HepG2 (cell line): ENCODE results near the gene VPS13D. TPM values are rescaled to one million over a fixed set of nuclear protein-coding genes. Genes with fewer than 3 reads are reported as not detected.

Source experiments
- ATAC-seq: fragments of 200-7000 bp; cut with Tn5 transposase; 3 replicates; pipeline ENCODE4 v1.9.1; 2020; ENCODE audit warnings: mild to moderate bottlenecking, moderate library complexity
- BruUV-seq: library from RNA; stranded (reverse); fragments of 400-500 nt; replicated peaks from 2 replicates; lab custom pipeline; 2021; lab: Mats Ljungman, UMichigan
- CTCF ChIA-PET: fragments of 300-600 bp; formaldehyde crosslinking; extraction: SDS; loops from one replicate; lab custom pipeline; 2021; ENCODE audit warnings: low total read pairs, inconsistent platforms, low intra/inter-chr PET ratio; lab: Yijun Ruan, JAX
- POLR2A ChIA-PET: fragments of 350-600 bp; sonication (Branson Sonifier 250); formaldehyde crosslinking; loops from one replicate; lab custom pipeline; 2020; ENCODE audit warnings: antibody characterized with exemption, inconsistent platforms; lab: Yijun Ruan, JAX
- DNase-seq: peaks from one replicate; pipeline ENCODE4 v3.0.0-alpha.2; 2015; ENCODE audit warnings: low spot score
- FAIRE-seq: peaks from 3 replicates; lab custom pipeline; 2011; peaks lifted over from hg19 to GRCh38; lab: Jason Lieb, UNC
- H2AFZ ChIP-seq: one replicate; pipeline ENCODE4 v1.6.1; 2011; ENCODE audit warnings: low read length, inconsistent platforms
- H3K27ac ChIP-seq: fragments of 300-600 bp; 3 replicates; pipeline ENCODE4 v1.8.0; 2011; ENCODE audit warnings: mixed run types, mild to moderate bottlenecking, mixed read lengths, low read length, inconsistent platforms; ENCODE audit not compliant: insufficient read depth; ENCODE audit errors: extremely low read length
- H3K27me3 ChIP-seq, 2 experiments: fragments of 200-600 bp in 1 of 2; 2 replicates in 1 of 2; 3 replicates in 1 of 2; pipeline versions ENCODE4 v1.6.0 to v1.8.0; 2011; ENCODE audit warnings: low read length in 2 of 2, mild to moderate bottlenecking in 2 of 2, moderate library complexity in 2 of 2, inconsistent platforms in 1 of 2; ENCODE audit not compliant: insufficient read depth in 2 of 2, control insufficient read depth in 1 of 2
- H3K36me3 ChIP-seq, 2 experiments: fragments of 200-600 bp in 1 of 2; replicated peaks in 1 of 2; 2 replicates in 1 of 2; 3 replicates in 1 of 2; pipeline versions ENCODE4 v1.5.1 to v1.8.0; 2011; ENCODE audit warnings: low read length in 2 of 2, inconsistent platforms in 1 of 2; ENCODE audit not compliant: insufficient read depth in 2 of 2, control insufficient read depth in 1 of 2
- H3K4me1 ChIP-seq: 2 replicates; pipeline ENCODE4 v1.5.1; 2012; ENCODE audit warnings: low read length, inconsistent platforms; ENCODE audit not compliant: insufficient read depth
- H3K4me2 ChIP-seq: 2 replicates; pipeline ENCODE4 v1.6.0; 2011; ENCODE audit warnings: low read depth, low read length, inconsistent platforms
- H3K4me3 ChIP-seq, 3 experiments: fragments of 200-600 bp in 1 of 3; sonication (generic), shearing (Covaris generic) in 1 of 3; replicated peaks in 1 of 3; 2 replicates each; pipeline ENCODE4 v1.5.1; 2011 to 2016; ENCODE audit warnings: low read length in 3 of 3, inconsistent platforms in 2 of 3, low read depth in 2 of 3, mild to moderate bottlenecking in 2 of 3, control low read depth in 1 of 3, mixed read lengths in 1 of 3; ENCODE audit not compliant: insufficient read depth in 1 of 3
- H3K79me2 ChIP-seq: one replicate; pipeline ENCODE4 v1.6.1; 2011; ENCODE audit warnings: low read length, inconsistent platforms; ENCODE audit not compliant: insufficient read depth
- H3K9ac ChIP-seq: 2 replicates; pipeline ENCODE4 v1.6.0; 2011; ENCODE audit warnings: mild to moderate bottlenecking, low read depth, low read length, inconsistent platforms; ENCODE audit not compliant: insufficient read depth
- H3K9me3 ChIP-seq: 2 replicates; pipeline ENCODE4 v1.5.1; 2012; ENCODE audit warnings: mild to moderate bottlenecking, low read length
- H4K20me1 ChIP-seq: 2 replicates; pipeline ENCODE4 v1.6.0; 2011; ENCODE audit warnings: inconsistent platforms, mild to moderate bottlenecking, low read length, moderate library complexity; ENCODE audit not compliant: insufficient read depth
- ARNT2 ChIP-seq: sonication (generic); formaldehyde crosslinking; IDR thresholded peaks from 2 replicates; pipeline ENCODE4 v1.8.0; 2022; ENCODE audit warnings: mild to moderate bottlenecking, low read depth, missing genetic modification reagents, moderate library complexity
- ATF7-NPFF ChIP-seq: sonication (generic); formaldehyde crosslinking; IDR thresholded peaks from 2 replicates; pipeline ENCODE4 v1.8.1; 2023; ENCODE audit warnings: mild to moderate bottlenecking, low read depth, missing genetic modification reagents, moderate library complexity
- HOXA5 ChIP-seq: sonication (generic); formaldehyde crosslinking; IDR thresholded peaks from 2 replicates; pipeline ENCODE4 v1.4.0; 2020; ENCODE audit warnings: missing genetic modification reagents
- IKZF4 ChIP-seq: sonication (generic); formaldehyde crosslinking; IDR thresholded peaks from 2 replicates; pipeline ENCODE4 v1.5.1; 2020; ENCODE audit warnings: borderline replicate concordance, mild to moderate bottlenecking, low read depth, missing genetic modification reagents; ENCODE audit errors: not compliant biosample characterization
- KAT2B ChIP-seq: fragments of 150-350 bp; IDR thresholded peaks from 2 replicates; pipeline ENCODE4 v1.6.1; 2014; ENCODE audit warnings: low read depth, low read length, borderline replicate concordance
- MBD4 ChIP-seq: IDR thresholded peaks from 2 replicates; pipeline ENCODE4 v1.6.1; 2012; ENCODE audit warnings: low read length, inconsistent platforms, borderline replicate concordance
- MED13 ChIP-seq: sonication (generic); formaldehyde crosslinking; IDR thresholded peaks from 2 replicates; pipeline ENCODE4 v1.5.0; 2020; ENCODE audit warnings: missing genetic modification reagents
- MYNN ChIP-seq: sonication (generic); formaldehyde crosslinking; IDR thresholded peaks from 2 replicates; pipeline ENCODE4 v1.4.0; 2020; ENCODE audit warnings: mild to moderate bottlenecking, low read depth, missing genetic modification reagents
- NRL ChIP-seq: sonication (generic); formaldehyde crosslinking; IDR thresholded peaks from 2 replicates; pipeline ENCODE4 v1.5.0; 2020; ENCODE audit warnings: missing genetic modification reagents, mild to moderate bottlenecking, moderate library complexity, borderline replicate concordance
- ZBTB21 ChIP-seq: sonication (generic); formaldehyde crosslinking; IDR thresholded peaks from 2 replicates; pipeline ENCODE4 v1.4.0; 2020; ENCODE audit warnings: missing genetic modification reagents
- ZFP90 ChIP-seq: sonication (generic); formaldehyde crosslinking; IDR thresholded peaks from 2 replicates; pipeline ENCODE4 v1.8.0; 2022; ENCODE audit warnings: missing genetic modification reagents, mild to moderate bottlenecking, inconsistent platforms, borderline replicate concordance
- ZMAT3 ChIP-seq: sonication (generic); formaldehyde crosslinking; conservative IDR thresholded peaks from 2 replicates; pipeline ENCODE4 v1.7.0; 2021; ENCODE audit warnings: missing genetic modification reagents
- ZNF124 ChIP-seq: sonication (generic); formaldehyde crosslinking; IDR thresholded peaks from 2 replicates; pipeline ENCODE4 v1.4.0; 2020; ENCODE audit warnings: missing genetic modification reagents
- ZNF253 ChIP-seq: sonication (generic); formaldehyde crosslinking; IDR thresholded peaks from 2 replicates; pipeline ENCODE4 v1.8.0; 2022; ENCODE audit warnings: mild to moderate bottlenecking, missing genetic modification reagents, borderline replicate concordance
- ZNF432 ChIP-seq: sonication (generic); formaldehyde crosslinking; IDR thresholded peaks from 2 replicates; pipeline ENCODE4 v1.5.0; 2020; ENCODE audit warnings: missing genetic modification reagents, mild to moderate bottlenecking, borderline replicate concordance
- ZNF839 ChIP-seq: sonication (generic); formaldehyde crosslinking; IDR thresholded peaks from 2 replicates; pipeline ENCODE4 v1.4.0; 2020; ENCODE audit warnings: missing genetic modification reagents, mild to moderate bottlenecking, borderline replicate concordance
- WGBS: methylation state at CpG from one replicate; pipeline ENCODE4 v1.1.6; 2017; ENCODE audit warnings: low lambda C conversion rate; 5-methylcytosine and 5-hydroxymethylcytosine counted together
- in situ Hi-C: cut with HindIII; loops from 2 replicates; pipeline ENCODE4 v1.10.0; 2017; ENCODE audit warnings: low pct_unique_long_range_greater_than_20kb; ENCODE audit not compliant: extremely low pct_ligation_motif_present
- intact Hi-C: fragments of 100-400 bp; cut with micrococcal nuclease; formaldehyde crosslinking; loops from one replicate; pipeline ENCODE4 v1.10.0; 2022; ENCODE audit not compliant: unreplicated experiment
- polyA plus RNA-seq, 8 experiments: library from polyadenylated mRNA; depleted of rRNA in 3 of 8; stranded (reverse) in 7 of 8; unstranded in 1 of 8; fragments of >200 nt; fragmentation: Illumina TruSeq in 4 of 8; extraction: Trizol in 4 of 8; gene quantifications; 2 replicates each; pipeline versions ENCODE4 v1.2.1 to v1.2.3, GENCODE V29; 2011 to 2016; ENCODE audit warnings: low read depth in 4 of 8, missing spikeins in 1 of 8, mixed read lengths in 1 of 8; ENCODE audit not compliant: insufficient read depth in 1 of 8
- total RNA-seq, 5 experiments: library from RNA; depleted of rRNA; stranded (reverse); fragments of >200 nt; fragmentation: Illumina TruSeq; extraction: Trizol; gene quantifications; 2 replicates each; pipeline ENCODE4 v1.2.3, GENCODE V29; 2016; ENCODE audit warnings: low read depth in 1 of 5
- TF ChIP-seq, protein P1 (sequence below): sonication (generic); formaldehyde crosslinking; IDR thresholded peaks from 2 replicates; pipeline ENCODE4 v1.4.0; 2020; ENCODE audit warnings: missing genetic modification reagents
- TF ChIP-seq, protein P2 (sequence below): sonication (generic); formaldehyde crosslinking; conservative IDR thresholded peaks from 2 replicates; pipeline ENCODE4 v1.4.0; 2020; ENCODE audit warnings: missing genetic modification reagents
- TF ChIP-seq, protein P3 (sequence below): IDR thresholded peaks from 2 replicates; pipeline ENCODE4 v1.6.1; 2016

Gene VPS13D
- total and polyA plus RNA-seq, 2 of the 13 experiments (the other 11 are each of a cell fraction or from before 2014, with no cell fraction given), result 8.6 to 13.9 TPM

DNA sequence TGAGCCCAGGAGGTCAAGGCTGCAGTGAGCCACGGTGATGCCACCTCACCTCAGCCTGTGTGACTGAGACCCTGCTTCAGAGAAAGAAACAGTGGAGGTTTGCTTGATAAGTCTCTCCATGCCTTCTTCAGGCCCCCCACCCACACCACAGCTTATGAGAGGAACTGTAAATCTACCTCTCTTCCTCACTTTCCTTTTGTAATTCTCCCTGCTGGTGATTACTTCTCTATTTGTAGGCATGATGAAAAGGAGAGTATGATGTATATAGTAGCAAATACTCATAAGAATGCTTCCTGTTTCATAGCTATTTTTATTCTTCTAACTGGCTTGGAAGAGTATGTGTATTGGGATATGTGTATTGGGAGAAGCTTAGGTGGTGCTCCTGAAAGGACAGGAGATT lies 186.3 kb downstream of the VPS13D start:
- Histone ChIP-seq H3K4me1 (peaks cover 38% of the 10 kb centered on the region), H3K4me3 (no peak overlapping the region), H4K20me1 (no peaks in the 10 kb centered on the region), H3K4me2 (no peak overlapping the region), H3K9ac (no peak overlapping the region), H2AFZ (no peak overlapping the region), H3K27me3 (no peaks in the 10 kb centered on the region), H3K36me3 (peaks cover 3 to 13% of the 10 kb centered on the region in 2 experiments; a peak in 4 of 5 replicates), H3K9me3 (no peaks in the 10 kb centered on the region), H3K79me2 (no peaks in the 10 kb centered on the region), H3K27ac (no peak overlapping the region)
- in situ Hi-C loops, result no loop called here
- FAIRE-seq (no peak), ATAC-seq (no peak), DNase-seq (no peak)
- intact Hi-C loops, result no loop called here
- ChIA-PET CTCF (no interaction called here), POLR2A (interaction anchor here (1.7 kb wide), 1 partner anchor 14 kb away, joined by 4 read pairs; no protein-coding TSS in a partner anchor)
- 80% methylated on average over 1 of the region's 1 CpG for WGBS
- BruUV-seq, result no TSS peak
- TF ChIP-seq ZFP90 (CRISPR knock-in tag) (no peak), ZNF124 (CRISPR knock-in tag) (no peak), HOXA5 (no peak), MBD4 (no peak), IKZF4 (no peak), ZNF432 (no peak), MED13 (CRISPR knock-in tag) (no peak), MYNN (CRISPR knock-in tag) (no peak), KAT2B (no peak), ZNF253 (no peak), NRL (CRISPR knock-in tag) (no peak), ZBTB21 (CRISPR knock-in tag) (no peak), ARNT2 (CRISPR knock-in tag) (no peak), ZMAT3 (no peak), ATF7-NPFF (CRISPR knock-in tag) (no peak), ZNF839 (CRISPR knock-in tag) (no peak)
- TF ChIP-seq, protein P1, sequence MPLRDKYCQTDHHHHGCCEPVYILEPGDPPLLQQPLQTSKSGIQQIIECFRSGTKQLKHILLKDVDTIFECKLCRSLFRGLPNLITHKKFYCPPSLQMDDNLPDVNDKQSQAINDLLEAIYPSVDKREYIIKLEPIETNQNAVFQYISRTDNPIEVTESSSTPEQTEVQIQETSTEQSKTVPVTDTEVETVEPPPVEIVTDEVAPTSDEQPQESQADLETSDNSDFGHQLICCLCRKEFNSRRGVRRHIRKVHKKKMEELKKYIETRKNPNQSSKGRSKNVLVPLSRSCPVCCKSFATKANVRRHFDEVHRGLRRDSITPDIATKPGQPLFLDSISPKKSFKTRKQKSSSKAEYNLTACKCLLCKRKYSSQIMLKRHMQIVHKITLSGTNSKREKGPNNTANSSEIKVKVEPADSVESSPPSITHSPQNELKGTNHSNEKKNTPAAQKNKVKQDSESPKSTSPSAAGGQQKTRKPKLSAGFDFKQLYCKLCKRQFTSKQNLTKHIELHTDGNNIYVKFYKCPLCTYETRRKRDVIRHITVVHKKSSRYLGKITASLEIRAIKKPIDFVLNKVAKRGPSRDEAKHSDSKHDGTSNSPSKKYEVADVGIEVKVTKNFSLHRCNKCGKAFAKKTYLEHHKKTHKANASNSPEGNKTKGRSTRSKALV (CRISPR knock-in tag), result no peak
- TF ChIP-seq, protein P2, sequence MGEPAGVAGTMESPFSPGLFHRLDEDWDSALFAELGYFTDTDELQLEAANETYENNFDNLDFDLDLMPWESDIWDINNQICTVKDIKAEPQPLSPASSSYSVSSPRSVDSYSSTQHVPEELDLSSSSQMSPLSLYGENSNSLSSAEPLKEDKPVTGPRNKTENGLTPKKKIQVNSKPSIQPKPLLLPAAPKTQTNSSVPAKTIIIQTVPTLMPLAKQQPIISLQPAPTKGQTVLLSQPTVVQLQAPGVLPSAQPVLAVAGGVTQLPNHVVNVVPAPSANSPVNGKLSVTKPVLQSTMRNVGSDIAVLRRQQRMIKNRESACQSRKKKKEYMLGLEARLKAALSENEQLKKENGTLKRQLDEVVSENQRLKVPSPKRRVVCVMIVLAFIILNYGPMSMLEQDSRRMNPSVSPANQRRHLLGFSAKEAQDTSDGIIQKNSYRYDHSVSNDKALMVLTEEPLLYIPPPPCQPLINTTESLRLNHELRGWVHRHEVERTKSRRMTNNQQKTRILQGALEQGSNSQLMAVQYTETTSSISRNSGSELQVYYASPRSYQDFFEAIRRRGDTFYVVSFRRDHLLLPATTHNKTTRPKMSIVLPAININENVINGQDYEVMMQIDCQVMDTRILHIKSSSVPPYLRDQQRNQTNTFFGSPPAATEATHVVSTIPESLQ (CRISPR knock-in tag), result no peak
- TF ChIP-seq, protein P3, sequence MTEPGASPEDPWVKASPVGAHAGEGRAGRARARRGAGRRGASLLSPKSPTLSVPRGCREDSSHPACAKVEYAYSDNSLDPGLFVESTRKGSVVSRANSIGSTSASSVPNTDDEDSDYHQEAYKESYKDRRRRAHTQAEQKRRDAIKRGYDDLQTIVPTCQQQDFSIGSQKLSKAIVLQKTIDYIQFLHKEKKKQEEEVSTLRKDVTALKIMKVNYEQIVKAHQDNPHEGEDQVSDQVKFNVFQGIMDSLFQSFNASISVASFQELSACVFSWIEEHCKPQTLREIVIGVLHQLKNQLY (CRISPR knock-in tag), result no peak
